Measurements from ENCODE around the gene AMDHD2.
"Not testable (repeated sequence)": the region's sequence is repeated elsewhere in the genome, so short reads cannot be mapped to it uniquely, and the experiment has no call there.

AMDHD2 gene

GRCh38 chr16:2535625-2536013 is 15.4 kb downstream of the AMDHD2 start:
- no peak for DNase-seq

GRCh38 chr16:2537451-2538379 is 17.5 kb downstream of the AMDHD2 start, which contains the start of gene PDPK1:
TSS of gene PDPK1 (plus strand) at chr16:2538021. CDS start at chr16:2538113, 92 bp downstream.
- peak; percentile 87 for DNase-seq

- DNase-seq, result not testable (repeated sequence)
These were observed 19.1 kb downstream of the AMDHD2 start for GRCh38 chr16:2539192-2539844.

- DNase-seq, result not testable (repeated sequence)
These were observed 19.8 kb downstream of the AMDHD2 start for GRCh38 chr16:2539845-2540458.

GRCh38 chr16:2540912-2541311 is 20.7 kb downstream of the AMDHD2 start:
- not testable (repeated sequence) for DNase-seq

- not testable (repeated sequence) for DNase-seq
These were observed 21.2 kb downstream of the AMDHD2 start for GRCh38 chr16:2541409-2541808.

GRCh38 chr16:2543771-2544170 is 23.6 kb downstream of the AMDHD2 start:
- not testable (repeated sequence) for DNase-seq

GRCh38 chr16:2550283-2550878 is 30.2 kb downstream of the AMDHD2 start:
- not testable (repeated sequence) for DNase-seq

- DNase-seq, result not testable (repeated sequence)
These were observed 31.3 kb downstream of the AMDHD2 start for GRCh38 chr16:2551420-2551889.

GRCh38 chr16:2554709-2555425 is 34.7 kb downstream of the AMDHD2 start:
- not testable (repeated sequence) for DNase-seq

GRCh38 chr16:2557150-2557549 is 37.0 kb downstream of the AMDHD2 start:
- not testable (repeated sequence) for DNase-seq

GRCh38 chr16:2560131-2560797 is 40.1 kb downstream of the AMDHD2 start:
- DNase-seq, result not testable (repeated sequence)

- DNase-seq, result peak; percentile 61
These were observed 40.6 kb downstream of the AMDHD2 start for GRCh38 chr16:2560798-2561133.

GRCh38 chr16:2567506-2567905 is 47.3 kb downstream of the AMDHD2 start:
- not testable (repeated sequence) for DNase-seq

- not testable (repeated sequence) for DNase-seq
These were observed 48.4 kb downstream of the AMDHD2 start for GRCh38 chr16:2568573-2568972.

- DNase-seq, result not testable (repeated sequence)
These were observed 52.5 kb downstream of the AMDHD2 start for GRCh38 chr16:2572704-2573103.

GRCh38 chr16:2575839-2576238 is 55.7 kb downstream of the AMDHD2 start:
- not testable (repeated sequence) for DNase-seq

GRCh38 chr16:2577044-2577443 is 56.9 kb downstream of the AMDHD2 start:
- not testable (repeated sequence) for DNase-seq

GRCh38 chr16:2578905-2579304 is 58.7 kb downstream of the AMDHD2 start:
- not testable (repeated sequence) for DNase-seq

GRCh38 chr16:2580143-2580542 is 60.0 kb downstream of the AMDHD2 start:
- not testable (repeated sequence) for DNase-seq

GRCh38 chr16:2580818-2581217 is 60.6 kb downstream of the AMDHD2 start:
- not testable (repeated sequence) for DNase-seq
